ENCODE results near the gene HYAL4.

GRCh38 chr7:123879628-123880027, 34.7 kb downstream of the HYAL4 start:
- TF ChIP-seq, protein P1, sequence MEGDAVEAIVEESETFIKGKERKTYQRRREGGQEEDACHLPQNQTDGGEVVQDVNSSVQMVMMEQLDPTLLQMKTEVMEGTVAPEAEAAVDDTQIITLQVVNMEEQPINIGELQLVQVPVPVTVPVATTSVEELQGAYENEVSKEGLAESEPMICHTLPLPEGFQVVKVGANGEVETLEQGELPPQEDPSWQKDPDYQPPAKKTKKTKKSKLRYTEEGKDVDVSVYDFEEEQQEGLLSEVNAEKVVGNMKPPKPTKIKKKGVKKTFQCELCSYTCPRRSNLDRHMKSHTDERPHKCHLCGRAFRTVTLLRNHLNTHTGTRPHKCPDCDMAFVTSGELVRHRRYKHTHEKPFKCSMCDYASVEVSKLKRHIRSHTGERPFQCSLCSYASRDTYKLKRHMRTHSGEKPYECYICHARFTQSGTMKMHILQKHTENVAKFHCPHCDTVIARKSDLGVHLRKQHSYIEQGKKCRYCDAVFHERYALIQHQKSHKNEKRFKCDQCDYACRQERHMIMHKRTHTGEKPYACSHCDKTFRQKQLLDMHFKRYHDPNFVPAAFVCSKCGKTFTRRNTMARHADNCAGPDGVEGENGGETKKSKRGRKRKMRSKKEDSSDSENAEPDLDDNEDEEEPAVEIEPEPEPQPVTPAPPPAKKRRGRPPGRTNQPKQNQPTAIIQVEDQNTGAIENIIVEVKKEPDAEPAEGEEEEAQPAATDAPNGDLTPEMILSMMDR (conservative IDR thresholded peaks at IDR 0.05) = no peak
- no peak for TF ChIP-seq ZFX (IDR thresholded peaks at IDR 0.05)
